IMR-90 (cell line): ENCODE results near the gene CHMP6. TPM values are rescaled to one million over a fixed set of nuclear protein-coding genes. Genes with fewer than 3 reads are reported as not detected.

Source experiments
- ATAC-seq: fragments of 200-7000 bp; cut with Tn5 transposase; 2 replicates; pipeline ENCODE4 v1.9.1; 2020; ENCODE audit warnings: low read depth, mild to moderate bottlenecking, moderate library complexity
- BruUV-seq: library from RNA; stranded (reverse); fragments of 400-500 nt; replicated peaks from 2 replicates; lab custom pipeline; 2021; lab: Mats Ljungman, UMichigan
- CTCF ChIA-PET: fragments of 300-600 bp; formaldehyde crosslinking; extraction: SDS; loops from one replicate; lab custom pipeline; 2021; ENCODE audit warnings: antibody characterized with exemption; lab: Yijun Ruan, JAX
- POLR2A ChIA-PET: fragments of 300-600 bp; sonication (Branson Sonifier 250); formaldehyde crosslinking; loops from one replicate; lab custom pipeline; 2022; ENCODE audit warnings: antibody characterized with exemption; ENCODE audit not compliant: unreplicated experiment; lab: Charles Lee
- DNase-seq: peaks from one replicate; pipeline ENCODE4 v3.0.0; 2013
- H2AFZ ChIP-seq: replicated peaks from 2 replicates; pipeline ENCODE3; 2013; ENCODE audit warnings: low read length, mild to moderate bottlenecking; ENCODE audit not compliant: poor library complexity
- H2AK5ac ChIP-seq: 2 replicates; pipeline ENCODE4 v1.6.1; 2013; ENCODE audit warnings: low read depth, low read length, inconsistent platforms
- H2AK9ac ChIP-seq: replicated peaks from 2 replicates; pipeline ENCODE3; 2013; ENCODE audit warnings: mild to moderate bottlenecking, low read depth, low read length, moderate library complexity; ENCODE audit not compliant: poor library complexity
- H2BK120ac ChIP-seq: 2 replicates; pipeline ENCODE4 v1.6.1; 2013; ENCODE audit warnings: low read depth, low read length, inconsistent platforms
- H2BK15ac ChIP-seq: 3 replicates; pipeline ENCODE4 v1.6.1; 2013; ENCODE audit warnings: low read depth, low read length, inconsistent platforms
- H2BK20ac ChIP-seq: 2 replicates; pipeline ENCODE4 v1.6.1; 2013; ENCODE audit warnings: low read depth, mild to moderate bottlenecking, inconsistent platforms, low read length, moderate library complexity
- H2BK5ac ChIP-seq: 2 replicates; pipeline ENCODE4 v1.6.1; 2013; ENCODE audit warnings: mild to moderate bottlenecking, low read depth, low read length, inconsistent platforms; ENCODE audit not compliant: poor library complexity, severe bottlenecking
- H3K14ac ChIP-seq: replicated peaks from 2 replicates; pipeline ENCODE4 v1.6.1; 2013; ENCODE audit warnings: low read depth, low read length, inconsistent platforms
- H3K18ac ChIP-seq: 2 replicates; pipeline ENCODE4 v1.6.1; 2013; ENCODE audit warnings: low read depth, low read length, control low read depth
- H3K23ac ChIP-seq: 2 replicates; pipeline ENCODE4 v1.6.1; 2013; ENCODE audit warnings: low read depth, low read length, inconsistent platforms
- H3K27ac ChIP-seq: 2 replicates; pipeline ENCODE4 v1.5.1; 2013; ENCODE audit warnings: mild to moderate bottlenecking, control low read depth, low read length; ENCODE audit not compliant: insufficient read depth
- H3K27me3 ChIP-seq: 2 replicates; pipeline ENCODE4 v1.6.1; 2013; ENCODE audit warnings: low read length; ENCODE audit not compliant: control insufficient read depth, insufficient read depth
- H3K36me3 ChIP-seq: 2 replicates; pipeline ENCODE4 v1.6.1; 2013; ENCODE audit warnings: low read length, mixed read lengths; ENCODE audit not compliant: control insufficient read depth, insufficient read depth
- H3K4ac ChIP-seq: 2 replicates; pipeline ENCODE4 v1.6.1; 2013; ENCODE audit warnings: low read depth, low read length, inconsistent platforms
- H3K4me1 ChIP-seq: 2 replicates; pipeline ENCODE4 v1.6.1; 2013; ENCODE audit warnings: low read length, mixed read lengths; ENCODE audit not compliant: control insufficient read depth, insufficient read depth
- H3K4me2 ChIP-seq: 2 replicates; pipeline ENCODE4 v1.6.1; 2013; ENCODE audit warnings: low read depth, mild to moderate bottlenecking, control low read depth, low read length, moderate library complexity
- H3K4me3 ChIP-seq: 2 replicates; pipeline ENCODE4 v1.5.1; 2013; ENCODE audit warnings: low read depth, mild to moderate bottlenecking, control low read depth, low read length, moderate library complexity; ENCODE audit not compliant: insufficient read depth
- H3K56ac ChIP-seq: 2 replicates; pipeline ENCODE4 v1.6.1; 2013; ENCODE audit warnings: low read length, inconsistent platforms; ENCODE audit not compliant: insufficient read depth; ENCODE audit errors: extremely low read depth
- H3K79me1 ChIP-seq, 2 experiments: 2 replicates each; pipeline ENCODE4 v1.6.1; 2013; ENCODE audit warnings: low read length in 2 of 2, inconsistent platforms in 1 of 2, low read depth in 1 of 2
- H3K9ac ChIP-seq: 2 replicates; pipeline ENCODE4 v1.6.1; 2013; ENCODE audit warnings: low read depth, low read length, control low read depth
- H3K9me1 ChIP-seq: 2 replicates; pipeline ENCODE4 v1.6.1; 2013; ENCODE audit warnings: low read length, inconsistent platforms; ENCODE audit not compliant: insufficient read depth
- H3K9me3 ChIP-seq: 2 replicates; pipeline ENCODE4 v1.6.1; 2013; ENCODE audit warnings: low read length; ENCODE audit not compliant: control insufficient read depth, insufficient read depth
- H4K20me1 ChIP-seq: 2 replicates; pipeline ENCODE4 v1.6.1; 2013; ENCODE audit warnings: low read length, inconsistent platforms; ENCODE audit not compliant: insufficient read depth
- H4K5ac ChIP-seq: 2 replicates; pipeline ENCODE4 v1.6.1; 2013; ENCODE audit warnings: mild to moderate bottlenecking, low read depth, low read length, control low read depth
- H4K8ac ChIP-seq, 2 experiments: 2 replicates each; pipeline ENCODE4 v1.6.1; 2013; ENCODE audit warnings: low read depth in 2 of 2, low read length in 2 of 2, control low read depth in 1 of 2, inconsistent platforms in 1 of 2
- H4K91ac ChIP-seq: 2 replicates; pipeline ENCODE4 v1.6.1; 2013; ENCODE audit warnings: low read depth, low read length, inconsistent platforms; ENCODE audit not compliant: insufficient read depth
- CHD1 ChIP-seq: IDR thresholded peaks from 2 replicates; pipeline ENCODE4 v1.6.1; 2012; ENCODE audit warnings: low read depth, low read length, improper control_type of control experiment
- RAD21 ChIP-seq: IDR thresholded peaks from 2 replicates; pipeline ENCODE4 v1.6.1; 2012; ENCODE audit warnings: low read length, improper control_type of control experiment
- WGBS, 2 experiments: methylation state at CpG; one replicate each; pipeline versions ENCODE4 v1.1.5 to v1.1.7; 2013; ENCODE audit warnings: missing lambda C conversion rate in 2 of 2; ENCODE audit not compliant: insufficient read length in 1 of 2; ENCODE audit errors: extremely low coverage in 2 of 2; 5-methylcytosine and 5-hydroxymethylcytosine counted together
- dilution Hi-C: fragments of 300-500 bp; cut with HindIII; formaldehyde crosslinking; loops from one replicate; pipeline ENCODE4 v1.14.3; 2018; ENCODE audit warnings: low sequenced_read_pairs; ENCODE audit not compliant: unreplicated experiment
- in situ Hi-C: fragments of 300-500 bp; cut with MboI; formaldehyde crosslinking; loops from 3 replicates; pipeline ENCODE4 v1.14.3; 2019; ENCODE audit warnings: low sequenced_read_pairs, inconsistent platforms, mixed read lengths
- intact Hi-C: fragments of 100-400 bp; cut with micrococcal nuclease; formaldehyde crosslinking; loops from 2 replicates; pipeline ENCODE4 v1.10.0; 2022
- polyA plus RNA-seq, 3 experiments: library from polyadenylated mRNA; depleted of rRNA; stranded (reverse); fragments of >200 nt; gene quantifications; 2 replicates each; pipeline ENCODE4 v1.2.3, GENCODE V29; 2012; ENCODE audit warnings: low replicate concordance in 1 of 3
- total RNA-seq: library from RNA; depleted of rRNA; stranded (reverse); fragments of >200 nt; gene quantifications from 2 replicates; pipeline ENCODE4 v1.2.3, GENCODE V29; 2012
- TF ChIP-seq, protein P1 (sequence below): conservative IDR thresholded peaks from 2 replicates; pipeline ENCODE4 v1.5.1; 2012; ENCODE audit warnings: mild to moderate bottlenecking, low read depth, low read length, improper control_type of control experiment

Gene CHMP6
- total and polyA plus RNA-seq, 2 of the 4 experiments (the other 2 are of a cell fraction): 5.0 to 40.3 TPM

DNA sequence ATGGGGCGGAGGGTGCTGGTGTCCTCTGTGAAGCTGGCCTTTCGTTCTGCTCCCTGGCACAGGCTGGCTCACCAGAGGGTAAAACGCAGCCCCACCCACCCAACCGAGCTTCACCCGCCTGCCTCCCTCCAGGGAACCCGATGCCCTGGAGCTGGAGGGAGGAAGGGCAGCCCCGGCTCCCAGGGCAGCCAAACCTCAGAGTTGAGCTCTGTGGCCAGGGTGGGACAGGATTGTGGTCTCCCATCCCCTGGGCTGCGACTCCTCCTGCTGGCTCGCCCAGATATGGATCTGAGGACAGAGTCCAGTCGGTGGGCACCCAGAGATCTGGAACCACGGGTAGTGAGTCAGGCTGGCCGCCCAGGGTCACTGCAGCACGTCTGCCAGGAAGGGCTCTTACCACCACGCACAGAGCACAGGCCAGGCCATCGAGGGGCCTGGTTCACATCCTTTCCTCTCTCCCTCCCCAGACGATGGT is 42.6 kb upstream of the CHMP6 start:
- intact Hi-C loops: no loop called here

More for the DNA sequence above, 42.6 kb upstream of the CHMP6 start:
- Histone ChIP-seq H2BK5ac (no peak overlapping the region), H2AFZ (no peak overlapping the region), H3K14ac (no peak overlapping the region), H4K20me1 (no peaks in the 10 kb centered on the region), H3K9me1 (no peaks in the 10 kb centered on the region), H4K8ac (no peak overlapping the region), H3K9ac (no peak overlapping the region), H4K5ac (no peak overlapping the region), H3K4me2 (no peak overlapping the region), H3K36me3 (peaks cover 32% of the 10 kb centered on the region), H2BK120ac (no peak overlapping the region), H3K56ac (no peak overlapping the region), H3K79me1 (no peaks in the 10 kb centered on the region), H2AK5ac (no peak overlapping the region), H2AK9ac (peak overlapping the region; percentile 55), H2BK20ac (no peak overlapping the region), H3K9me3 (no peaks in the 10 kb centered on the region), H3K4me1 (no peaks in the 10 kb centered on the region), H3K27ac (no peak overlapping the region), H2BK15ac (no peak overlapping the region), H3K4ac (no peak overlapping the region), H4K91ac (no peak overlapping the region), H3K18ac (no peak overlapping the region), H3K23ac (no peak overlapping the region), H3K27me3 (no peaks in the 10 kb centered on the region), H3K4me3 (no peak overlapping the region)
- in situ Hi-C loops (no loop called here), dilution Hi-C loops (no loop called here)
- ChIA-PET POLR2A (no interaction called here), CTCF (no interaction called here)
- peak; percentile 27; the same call in 1 of the 2 replicates for ATAC-seq
- WGBS, 2 experiments: 60% methylated on average over 7 of the region's 16 CpGs; no CpG with 5 or more reads in 1 of the 2 experiments
- TF ChIP-seq, protein P1, sequence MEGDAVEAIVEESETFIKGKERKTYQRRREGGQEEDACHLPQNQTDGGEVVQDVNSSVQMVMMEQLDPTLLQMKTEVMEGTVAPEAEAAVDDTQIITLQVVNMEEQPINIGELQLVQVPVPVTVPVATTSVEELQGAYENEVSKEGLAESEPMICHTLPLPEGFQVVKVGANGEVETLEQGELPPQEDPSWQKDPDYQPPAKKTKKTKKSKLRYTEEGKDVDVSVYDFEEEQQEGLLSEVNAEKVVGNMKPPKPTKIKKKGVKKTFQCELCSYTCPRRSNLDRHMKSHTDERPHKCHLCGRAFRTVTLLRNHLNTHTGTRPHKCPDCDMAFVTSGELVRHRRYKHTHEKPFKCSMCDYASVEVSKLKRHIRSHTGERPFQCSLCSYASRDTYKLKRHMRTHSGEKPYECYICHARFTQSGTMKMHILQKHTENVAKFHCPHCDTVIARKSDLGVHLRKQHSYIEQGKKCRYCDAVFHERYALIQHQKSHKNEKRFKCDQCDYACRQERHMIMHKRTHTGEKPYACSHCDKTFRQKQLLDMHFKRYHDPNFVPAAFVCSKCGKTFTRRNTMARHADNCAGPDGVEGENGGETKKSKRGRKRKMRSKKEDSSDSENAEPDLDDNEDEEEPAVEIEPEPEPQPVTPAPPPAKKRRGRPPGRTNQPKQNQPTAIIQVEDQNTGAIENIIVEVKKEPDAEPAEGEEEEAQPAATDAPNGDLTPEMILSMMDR: peak; percentile 14; the same call in 1 of the 2 replicates
- TF ChIP-seq RAD21 (peak; percentile 12; the same call in 1 of the 2 replicates), CHD1 (no peak)
- no peak for DNase-seq
- BruUV-seq: no TSS peak
